ENCODE data around the gene BTBD3.

DNA sequence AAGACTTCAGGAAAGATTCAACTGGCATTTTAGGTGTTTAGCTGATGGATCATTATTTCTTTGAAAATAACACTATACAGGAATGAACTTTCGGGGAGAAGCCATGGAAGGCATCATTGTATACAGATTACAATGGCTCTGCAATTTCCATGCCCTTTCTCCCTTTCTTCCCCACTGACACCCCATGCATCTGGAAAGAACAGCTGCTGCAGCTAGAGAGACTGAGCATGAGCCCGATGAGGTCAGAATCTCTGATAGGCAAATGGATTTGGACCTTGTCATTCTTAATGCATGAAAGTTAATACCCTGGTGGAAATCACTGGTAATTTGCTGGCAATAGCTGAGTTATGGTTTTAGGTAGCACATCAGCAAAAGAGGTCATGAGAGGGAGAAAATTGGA lies 54.8 kb downstream of the BTBD3 start:
- TF ChIP-seq, protein P1, sequence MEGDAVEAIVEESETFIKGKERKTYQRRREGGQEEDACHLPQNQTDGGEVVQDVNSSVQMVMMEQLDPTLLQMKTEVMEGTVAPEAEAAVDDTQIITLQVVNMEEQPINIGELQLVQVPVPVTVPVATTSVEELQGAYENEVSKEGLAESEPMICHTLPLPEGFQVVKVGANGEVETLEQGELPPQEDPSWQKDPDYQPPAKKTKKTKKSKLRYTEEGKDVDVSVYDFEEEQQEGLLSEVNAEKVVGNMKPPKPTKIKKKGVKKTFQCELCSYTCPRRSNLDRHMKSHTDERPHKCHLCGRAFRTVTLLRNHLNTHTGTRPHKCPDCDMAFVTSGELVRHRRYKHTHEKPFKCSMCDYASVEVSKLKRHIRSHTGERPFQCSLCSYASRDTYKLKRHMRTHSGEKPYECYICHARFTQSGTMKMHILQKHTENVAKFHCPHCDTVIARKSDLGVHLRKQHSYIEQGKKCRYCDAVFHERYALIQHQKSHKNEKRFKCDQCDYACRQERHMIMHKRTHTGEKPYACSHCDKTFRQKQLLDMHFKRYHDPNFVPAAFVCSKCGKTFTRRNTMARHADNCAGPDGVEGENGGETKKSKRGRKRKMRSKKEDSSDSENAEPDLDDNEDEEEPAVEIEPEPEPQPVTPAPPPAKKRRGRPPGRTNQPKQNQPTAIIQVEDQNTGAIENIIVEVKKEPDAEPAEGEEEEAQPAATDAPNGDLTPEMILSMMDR (IDR thresholded peaks at IDR 0.05), result no peak
- TF ChIP-seq POLR2A (IDR thresholded peaks at IDR 0.05), result no peak

Data from testis (tissue), 2 donors.